Stimulated activated CD4-positive, alpha-beta T cell treated with anti-CD3 and anti-CD28 coated beads, Interleukin-2, amount 100 ng/mL, for 48 hours (primary cell): ENCODE measurements around the gene PRKCE.

ENCODE experiments used
- DNase-seq, 2 donors: peaks; one replicate each; pipeline ENCODE4 v3.0.0-alpha.2; 2020

Gene PRKCE

DNA sequence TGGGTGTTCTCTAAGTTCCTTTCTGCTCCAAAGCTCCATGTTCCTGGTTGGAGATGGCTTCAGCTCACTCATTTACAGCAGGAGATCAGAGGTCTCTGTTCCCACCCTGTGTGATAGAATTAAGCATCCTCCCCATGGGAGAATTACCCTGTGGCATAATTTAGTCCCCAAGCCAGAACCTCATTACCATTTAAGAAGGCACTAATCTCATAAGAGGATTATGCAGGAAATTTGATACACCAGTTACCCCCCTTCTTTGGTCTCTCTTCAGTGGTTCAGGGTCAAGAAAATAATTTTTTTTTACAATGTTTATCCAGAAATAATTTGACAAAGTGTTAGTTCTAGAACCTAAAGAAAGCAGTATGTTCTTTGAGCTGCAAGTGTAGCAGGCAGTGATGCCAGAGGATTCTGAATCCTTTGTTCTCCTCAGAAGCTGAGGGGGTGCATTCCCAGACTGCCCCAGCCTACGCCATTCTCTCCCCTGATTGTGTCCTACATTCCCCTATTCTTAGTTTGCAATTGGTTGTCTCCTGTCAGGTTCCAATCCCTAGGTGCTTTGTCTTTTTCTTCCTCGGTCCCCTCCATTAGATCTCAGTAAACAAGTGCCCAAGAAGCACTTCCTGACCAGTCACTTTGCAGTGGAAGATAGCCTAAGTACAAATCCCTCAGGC, 163.6 kb downstream of the PRKCE start:
- no peak for DNase-seq

DNA sequence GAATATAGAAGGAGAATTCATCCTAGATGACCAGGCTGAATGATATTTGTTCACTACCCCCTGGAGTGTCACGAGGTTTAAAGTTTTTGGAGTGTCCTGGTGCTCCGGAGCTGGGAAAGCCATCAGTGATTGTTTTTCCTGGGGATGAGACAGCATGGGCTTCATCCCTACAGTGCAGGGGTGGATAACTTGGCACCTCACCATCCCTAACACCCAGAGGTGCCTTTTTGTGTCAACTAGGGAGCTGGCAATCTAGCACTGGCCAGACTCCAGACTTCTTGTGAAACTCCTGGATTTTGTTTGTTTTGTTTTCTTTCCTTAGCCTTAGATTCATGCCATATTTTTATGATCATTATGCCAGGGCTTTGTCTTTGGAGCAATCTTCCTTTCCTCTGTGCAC, 164.8 kb downstream of the PRKCE start:
- no peak for DNase-seq

DNA sequence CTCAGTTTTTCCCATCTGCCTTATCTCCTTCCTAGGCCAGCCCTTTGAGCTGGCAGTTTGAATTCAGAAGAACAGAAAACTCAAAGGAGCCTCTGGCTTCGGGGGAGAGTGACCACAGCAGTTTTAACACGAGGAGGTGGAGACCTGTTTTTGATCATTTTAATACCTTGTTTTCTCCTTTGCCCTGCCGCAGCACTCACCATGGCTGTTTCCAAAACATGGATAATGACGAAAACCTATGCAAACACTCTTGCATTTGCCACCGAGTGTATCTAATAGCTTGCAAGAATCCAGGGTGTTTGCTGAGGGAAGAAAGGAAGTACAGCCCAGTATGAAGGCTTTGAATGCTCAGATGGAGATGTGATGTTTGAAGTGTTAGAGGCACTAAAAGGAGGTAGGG, 167.1 kb downstream of the PRKCE start:
- no peak for DNase-seq

DNA sequence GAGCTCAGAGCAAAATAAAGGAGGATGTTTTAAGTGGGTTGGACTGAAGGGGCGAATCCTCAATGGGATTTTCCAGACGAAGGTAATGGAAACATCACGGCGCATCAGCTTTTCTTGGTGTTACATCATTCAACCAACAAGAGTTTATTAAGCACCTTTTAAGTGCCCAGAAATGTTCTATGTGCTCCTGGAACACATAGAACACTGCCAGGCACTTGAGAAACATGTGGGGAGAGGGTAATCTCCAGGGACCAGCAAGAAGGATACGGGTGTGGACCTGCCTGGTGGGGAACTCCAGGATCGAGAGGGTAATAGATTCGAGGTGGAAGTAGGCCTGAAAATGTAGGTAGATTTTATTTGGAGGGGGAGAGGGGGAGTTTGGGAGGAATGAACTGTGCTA, 168.6 kb downstream of the PRKCE start:
- no peak for DNase-seq

DNA sequence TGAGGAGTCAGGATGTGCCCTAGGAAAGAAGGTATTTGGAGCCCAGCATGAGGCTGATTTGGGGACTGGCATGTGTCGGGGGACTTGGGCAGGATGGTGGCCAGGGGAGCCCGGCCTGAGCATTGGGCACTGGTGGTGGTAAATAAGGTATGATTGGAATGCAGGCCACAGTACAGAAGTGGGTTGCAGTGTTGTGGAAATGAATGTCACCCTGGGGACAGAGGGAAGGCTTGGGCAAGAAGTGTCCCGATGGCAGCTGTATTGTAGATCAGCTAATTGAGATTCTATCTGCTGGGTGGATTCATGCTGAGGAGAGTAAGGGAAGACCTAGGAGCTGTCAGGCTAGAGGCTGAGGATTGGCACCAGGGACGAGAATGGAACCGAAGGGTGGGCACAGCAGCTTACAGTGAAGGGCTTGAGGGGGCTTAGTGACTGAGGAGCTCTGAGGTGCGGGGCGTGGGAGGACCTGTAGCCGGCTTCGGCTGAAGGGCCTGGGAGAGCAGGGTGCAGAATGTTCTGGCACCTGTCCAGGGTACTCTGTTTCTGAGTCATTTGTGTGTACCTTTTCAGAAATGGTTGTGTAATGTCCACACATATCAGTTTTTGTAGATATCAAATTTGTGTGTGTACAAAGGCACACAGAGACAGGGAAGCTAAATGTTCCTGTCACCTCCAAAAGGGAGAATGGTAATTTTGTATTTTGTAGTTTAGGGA, 170.2 kb downstream of the PRKCE start:
- DNase-seq = no peak

DNA sequence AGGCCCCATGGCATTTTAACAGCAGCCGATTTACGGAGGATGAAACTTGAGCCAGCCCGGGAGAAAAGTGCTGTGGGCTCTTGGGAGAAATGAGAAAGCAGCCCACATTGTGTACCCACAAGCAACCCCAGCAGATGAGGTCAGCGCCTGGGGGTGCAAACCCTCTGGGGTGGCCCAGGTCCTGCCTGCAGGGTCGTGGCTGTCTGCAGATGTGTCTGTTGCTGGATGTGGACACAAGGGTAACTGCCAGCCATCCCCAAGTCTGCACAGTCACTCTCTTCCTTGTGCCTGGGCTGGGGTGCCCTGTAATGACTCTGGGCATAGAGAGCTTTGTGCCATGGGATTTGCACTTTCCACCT, 170.8 kb downstream of the PRKCE start:
- DNase-seq = no peak

DNA sequence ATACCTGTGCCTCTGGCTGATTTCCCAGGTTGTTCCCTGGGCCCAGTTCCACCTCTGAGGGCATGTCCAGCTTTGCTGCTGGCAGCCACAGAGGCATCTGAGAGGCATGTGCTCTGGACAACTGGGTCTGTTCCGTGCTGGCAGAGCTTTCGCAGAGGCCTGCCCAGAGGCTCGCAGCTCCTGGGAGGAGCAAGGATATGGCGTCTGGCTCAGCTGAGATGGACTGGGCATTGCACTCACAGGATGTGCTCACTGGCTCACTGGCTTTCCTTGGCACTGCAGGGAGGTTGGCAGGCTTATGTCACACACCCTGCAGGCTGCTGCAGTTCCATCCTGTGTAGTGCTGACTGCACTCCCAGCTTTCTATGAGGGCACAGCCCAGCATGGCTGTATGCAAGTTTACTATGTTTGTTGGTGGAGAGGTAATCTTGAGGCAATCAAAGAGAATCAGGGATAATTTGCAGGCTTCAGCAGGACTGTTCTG, 172.3 kb downstream of the PRKCE start:
- no peak for DNase-seq

DNA sequence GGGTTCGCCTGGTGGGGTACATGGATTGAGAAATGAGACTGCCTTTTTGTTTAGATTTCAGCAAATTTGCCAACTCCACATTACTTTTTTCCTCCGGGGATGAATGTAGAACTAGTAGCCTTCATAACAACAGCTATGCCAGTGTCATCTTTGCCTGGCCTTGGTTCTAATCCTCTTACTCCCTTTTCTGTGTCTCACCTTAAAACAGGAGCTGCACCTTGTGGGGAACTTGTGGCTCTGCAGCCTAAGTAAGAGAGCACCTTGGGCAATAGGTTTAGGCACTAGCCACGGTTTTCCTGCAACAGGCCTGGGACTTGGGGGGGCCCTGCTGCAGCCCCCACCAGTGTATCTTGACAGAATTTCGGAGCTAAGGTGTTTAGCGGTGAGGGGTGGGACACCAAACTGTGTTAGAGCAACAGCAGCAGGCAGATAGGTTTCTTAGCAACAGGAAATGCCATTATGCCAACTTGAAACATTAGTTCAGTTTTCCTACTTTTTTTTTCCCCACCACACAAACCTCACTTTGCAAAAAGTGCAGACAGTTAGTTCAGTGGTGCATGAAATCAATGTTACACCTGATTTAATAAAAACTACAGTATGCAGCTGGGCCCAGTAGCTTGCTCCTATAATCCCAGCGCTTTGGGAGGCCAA, 173.7 kb downstream of the PRKCE start:
- DNase-seq = no peak

DNA sequence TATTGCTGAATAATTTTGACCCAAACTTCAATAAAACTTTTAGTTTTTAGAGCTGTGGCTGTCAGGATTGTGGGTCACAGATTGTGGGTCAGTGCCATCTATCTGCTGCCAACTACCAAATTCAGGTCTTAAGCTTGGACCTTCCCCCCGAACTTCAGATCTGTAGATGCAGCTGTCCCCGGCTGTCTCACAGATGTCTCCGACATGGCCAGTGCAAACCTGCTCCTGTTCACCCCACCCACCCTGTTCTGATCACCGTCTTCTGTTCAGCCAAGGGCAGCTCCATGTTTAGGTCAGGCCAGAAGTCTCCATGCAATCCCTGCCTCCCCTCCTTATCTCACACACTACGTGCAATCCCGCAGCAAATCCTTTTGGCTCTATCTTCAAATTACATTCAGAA, 175.0 kb downstream of the PRKCE start:
- DNase-seq = no peak

DNA sequence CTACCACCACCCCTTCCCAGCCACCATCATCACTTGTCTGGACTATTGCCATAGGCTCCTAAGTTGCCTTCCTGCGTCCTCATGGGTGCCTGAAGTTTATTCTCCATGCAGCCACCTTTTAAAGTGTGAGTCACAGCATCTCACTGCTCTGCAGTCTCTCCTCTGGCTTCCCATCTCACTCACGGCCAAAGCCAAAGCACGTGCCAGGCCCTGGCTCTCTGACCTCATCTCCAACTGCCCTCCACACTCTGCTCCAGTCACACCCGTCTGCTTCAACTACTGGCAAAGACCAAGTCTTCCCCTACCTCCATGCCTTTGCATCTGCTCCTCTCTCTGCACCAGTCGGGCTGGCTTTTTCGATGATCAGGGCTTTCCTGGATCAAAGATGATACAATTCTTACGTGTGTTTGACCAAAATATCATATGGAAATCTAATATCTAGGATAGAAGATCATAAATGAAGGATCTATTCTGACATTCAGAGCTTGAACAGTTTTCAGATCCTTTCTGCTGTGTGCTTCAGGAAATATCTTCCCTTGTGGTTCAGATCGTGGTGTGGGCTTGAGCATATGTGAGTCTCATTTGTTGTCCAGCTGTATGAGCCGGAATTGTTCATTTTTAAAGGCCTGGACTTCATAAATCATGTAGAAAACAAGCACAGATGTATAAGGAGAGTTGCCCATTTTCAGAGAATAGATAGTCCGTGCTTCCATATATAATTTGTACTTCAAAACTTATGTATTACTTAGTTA, 175.6 kb downstream of the PRKCE start:
- DNase-seq = no peak

DNA sequence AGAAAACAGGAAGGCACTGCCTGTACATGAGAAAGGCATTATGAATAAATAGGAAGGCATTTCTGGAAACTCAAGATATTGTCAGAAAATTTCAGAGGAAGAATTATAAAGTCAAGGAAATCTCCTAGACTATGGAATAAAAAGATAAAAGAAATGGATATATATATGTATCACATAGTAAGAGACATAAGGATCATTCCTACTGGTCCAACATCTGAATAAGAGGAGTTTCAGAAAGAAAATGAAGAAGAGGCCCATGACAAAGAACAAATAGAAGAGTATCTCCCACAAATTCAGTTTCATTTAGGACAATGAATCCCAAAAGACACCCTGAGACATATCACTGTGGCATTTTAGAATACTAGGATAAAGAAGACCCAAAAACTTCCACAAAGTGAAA, 178.8 kb downstream of the PRKCE start:
- DNase-seq = no peak

DNA sequence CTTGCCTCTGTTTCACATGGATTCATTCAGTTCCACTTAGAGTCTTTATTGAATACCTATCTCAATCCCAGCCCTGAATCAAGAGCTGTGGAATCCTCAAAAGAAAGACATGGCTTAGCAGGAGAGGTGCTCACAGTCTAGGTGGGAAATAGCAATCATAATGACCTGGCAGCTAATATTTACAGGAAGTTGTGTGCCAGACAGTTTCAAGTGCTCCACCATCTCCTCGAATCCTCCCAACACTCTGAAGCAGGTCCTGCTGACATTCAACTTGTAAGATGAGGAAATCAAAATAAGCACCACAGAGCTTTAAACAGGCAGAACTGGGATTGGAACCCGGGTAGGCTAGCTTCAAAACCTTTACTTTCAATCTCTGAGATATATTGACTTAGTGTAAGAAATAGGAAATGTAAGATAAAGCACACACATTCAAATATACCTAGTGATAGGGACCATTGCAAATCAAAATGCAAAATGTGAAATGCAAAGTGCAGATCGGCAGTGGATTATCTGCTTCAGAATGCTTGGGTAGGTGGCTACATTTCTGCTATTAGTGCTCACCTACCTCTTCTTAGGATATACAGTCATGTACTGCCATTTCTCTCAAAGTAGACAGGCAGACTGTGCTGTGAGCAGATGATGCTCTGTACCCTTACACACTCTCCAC, 182.0 kb downstream of the PRKCE start:
- DNase-seq = no peak

DNA sequence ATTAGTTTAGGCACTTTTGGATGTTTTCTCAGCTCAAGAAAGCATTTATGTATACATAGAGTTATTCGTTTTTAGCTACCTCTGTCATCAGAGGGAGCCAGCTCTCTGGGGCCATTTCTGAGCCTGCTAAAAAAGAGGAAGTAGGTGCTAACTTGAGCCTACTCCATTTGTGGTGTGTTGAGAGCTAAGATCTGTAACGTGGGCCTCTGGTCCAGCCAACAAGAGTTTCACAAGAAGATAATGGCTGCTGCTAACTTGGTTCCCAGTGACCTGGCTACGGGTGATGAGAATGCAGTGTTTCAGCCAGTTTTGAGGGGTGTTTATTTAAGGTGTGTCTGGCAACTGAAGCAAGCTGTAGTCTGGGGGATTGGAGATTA, 182.5 kb downstream of the PRKCE start:
- no peak for DNase-seq

DNA sequence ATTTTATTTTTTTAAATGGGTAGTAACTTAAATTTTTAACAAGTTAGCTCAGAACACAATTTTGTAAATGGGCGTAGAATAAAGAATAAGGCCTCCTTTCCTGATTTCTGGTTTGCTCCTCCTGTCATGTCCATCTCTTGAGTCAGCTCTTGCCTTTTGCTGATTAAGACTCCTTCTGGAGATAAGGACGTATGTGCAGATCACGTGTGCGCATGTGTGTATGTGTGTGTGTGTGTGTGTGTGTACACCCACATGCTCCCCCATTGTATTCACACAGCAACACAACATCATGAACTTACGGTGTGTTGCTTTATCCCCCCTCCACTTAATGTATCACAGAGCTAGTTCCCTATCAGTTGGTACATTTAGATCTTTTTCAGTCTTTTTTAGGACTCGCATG, 182.9 kb downstream of the PRKCE start:
- DNase-seq = no peak

DNA sequence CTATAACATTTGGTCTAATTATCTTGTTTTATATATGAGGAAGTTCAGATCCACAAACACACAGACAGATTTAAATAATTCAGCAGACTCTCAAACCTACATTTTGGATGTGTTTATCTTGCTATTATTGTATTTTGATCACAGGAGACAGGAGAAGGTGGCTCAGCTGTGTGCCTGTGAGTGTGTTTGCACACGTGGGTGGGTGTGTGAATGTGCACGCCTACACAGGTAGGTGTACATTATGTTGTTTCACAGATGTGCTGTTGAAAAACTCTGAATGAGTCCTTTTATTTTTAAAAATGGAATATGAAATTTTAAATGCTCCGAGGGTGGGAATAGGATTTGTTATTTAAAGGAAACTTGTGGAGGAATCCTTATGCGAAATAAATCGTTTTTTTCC, 183.4 kb downstream of the PRKCE start:
- DNase-seq = no peak

DNA sequence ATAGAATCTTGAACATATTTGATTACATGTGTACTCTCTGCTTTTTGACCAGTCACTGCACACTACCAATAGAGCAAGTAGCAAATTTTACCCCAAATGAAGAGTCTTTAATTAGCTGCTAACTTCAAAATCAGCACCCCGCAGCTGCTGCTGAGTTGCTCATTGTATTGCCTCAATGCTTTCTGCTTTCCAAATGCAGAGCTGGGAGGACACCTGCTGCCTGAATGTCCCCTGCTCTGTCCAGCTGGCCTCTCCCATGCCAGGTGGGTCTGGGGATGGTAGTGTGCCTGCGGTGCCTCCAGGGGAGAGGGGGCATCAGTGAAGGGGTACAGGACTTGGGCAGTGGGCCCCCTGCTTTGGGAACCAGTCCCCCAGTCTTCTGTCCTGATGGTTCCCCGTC, 184.8 kb downstream of the PRKCE start:
- no peak for DNase-seq

DNA sequence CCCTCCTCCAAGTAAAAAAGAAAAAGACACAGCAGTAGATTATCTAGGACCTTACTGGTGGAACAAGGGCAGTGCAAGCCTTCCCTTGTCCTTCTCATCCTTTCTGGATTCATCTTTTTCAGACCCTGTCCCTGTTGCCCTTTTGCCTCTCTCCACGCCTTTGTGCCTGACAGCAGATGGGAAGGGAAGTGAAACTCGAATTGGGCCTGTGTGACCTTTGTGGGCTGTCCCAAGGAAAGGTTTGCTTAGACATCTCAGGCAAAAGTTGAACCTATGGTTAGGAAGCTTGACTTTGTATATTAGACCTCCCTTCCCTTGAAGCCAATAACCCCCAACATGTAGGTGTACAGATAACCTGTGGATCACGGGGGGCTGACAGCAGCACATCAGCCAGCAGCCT, 185.3 kb downstream of the PRKCE start:
- DNase-seq = no peak

DNA sequence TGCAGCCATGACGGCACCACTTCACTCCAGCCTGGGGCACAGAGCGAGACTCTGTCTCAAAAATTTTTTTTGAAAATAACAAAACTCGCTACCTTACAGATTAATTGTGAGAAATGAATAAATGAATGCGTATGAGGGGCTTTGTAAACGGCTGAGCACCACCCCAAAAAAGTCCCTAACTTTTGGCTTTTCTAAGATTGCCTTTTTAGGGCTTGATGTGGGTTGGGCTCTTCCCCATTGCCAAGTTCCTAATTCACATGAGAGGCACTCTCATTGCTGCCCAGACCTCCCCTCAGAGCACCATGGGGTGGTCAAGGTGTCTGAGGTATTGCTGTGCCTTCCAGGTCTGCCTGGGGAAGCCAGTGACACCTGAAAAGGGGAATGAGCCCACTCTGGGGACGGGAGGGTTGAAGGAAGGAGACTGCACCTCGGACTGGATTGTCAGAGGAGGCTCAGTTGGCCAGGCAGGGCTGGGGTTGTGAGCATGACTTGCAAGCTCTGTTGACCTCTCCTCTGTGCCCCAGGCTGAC, 186.4 kb downstream of the PRKCE start:
- DNase-seq = no peak

DNA sequence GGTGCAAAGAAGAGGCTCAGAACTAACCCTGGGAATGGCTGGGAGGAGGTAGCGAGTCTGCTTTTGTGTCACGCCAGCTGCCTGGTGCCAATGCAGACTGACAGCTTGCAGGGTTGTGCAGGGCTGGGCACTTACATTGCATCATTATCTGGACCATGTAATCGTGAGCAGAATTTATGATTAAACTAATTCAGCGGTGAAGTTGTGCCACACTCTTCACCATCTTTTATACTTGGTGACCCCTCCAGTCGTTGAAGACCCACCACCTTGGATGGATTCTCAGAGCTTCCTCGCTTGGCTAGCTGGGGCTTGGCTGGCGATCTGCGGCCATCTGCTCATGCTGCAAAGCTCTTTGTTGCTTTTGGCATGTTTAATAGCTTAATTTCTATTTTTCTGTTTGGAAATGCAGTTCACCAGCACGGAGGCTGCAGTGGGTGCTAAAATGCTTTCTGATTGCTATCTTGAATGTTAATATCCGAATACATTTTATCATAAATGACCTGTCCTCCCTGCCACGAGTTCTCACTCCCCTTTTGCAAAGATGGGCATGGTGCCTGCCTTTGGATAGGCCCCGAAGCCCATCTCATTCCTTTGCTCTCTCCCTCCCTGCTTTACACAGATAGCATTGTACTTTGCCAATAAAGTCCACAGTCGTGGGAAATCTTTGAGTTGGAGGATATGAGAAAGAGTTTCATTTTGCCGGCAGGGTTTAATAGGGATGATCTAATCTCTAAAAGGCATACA, 188.2 kb downstream of the PRKCE start:
- DNase-seq = no peak

DNA sequence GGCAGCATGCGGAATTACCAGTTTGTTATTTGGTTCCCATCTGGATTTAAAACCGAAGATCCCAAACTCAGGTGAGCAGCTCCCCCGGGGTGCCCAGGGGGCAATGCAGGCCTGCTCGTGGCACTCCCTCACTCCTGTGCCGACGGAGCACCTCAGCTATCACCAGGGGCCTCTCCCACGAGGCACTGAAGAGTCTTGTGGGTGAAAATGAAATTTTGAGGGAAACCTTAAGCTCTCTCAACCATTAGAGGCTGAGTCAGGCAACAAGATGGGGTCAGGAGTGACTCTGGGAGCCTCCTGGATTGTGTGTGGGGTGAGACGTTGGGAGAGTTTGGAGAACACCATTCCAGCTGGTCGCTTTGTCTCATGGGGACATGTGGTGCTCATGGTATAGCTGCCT, 189.0 kb downstream of the PRKCE start:
- no peak for DNase-seq

DNA sequence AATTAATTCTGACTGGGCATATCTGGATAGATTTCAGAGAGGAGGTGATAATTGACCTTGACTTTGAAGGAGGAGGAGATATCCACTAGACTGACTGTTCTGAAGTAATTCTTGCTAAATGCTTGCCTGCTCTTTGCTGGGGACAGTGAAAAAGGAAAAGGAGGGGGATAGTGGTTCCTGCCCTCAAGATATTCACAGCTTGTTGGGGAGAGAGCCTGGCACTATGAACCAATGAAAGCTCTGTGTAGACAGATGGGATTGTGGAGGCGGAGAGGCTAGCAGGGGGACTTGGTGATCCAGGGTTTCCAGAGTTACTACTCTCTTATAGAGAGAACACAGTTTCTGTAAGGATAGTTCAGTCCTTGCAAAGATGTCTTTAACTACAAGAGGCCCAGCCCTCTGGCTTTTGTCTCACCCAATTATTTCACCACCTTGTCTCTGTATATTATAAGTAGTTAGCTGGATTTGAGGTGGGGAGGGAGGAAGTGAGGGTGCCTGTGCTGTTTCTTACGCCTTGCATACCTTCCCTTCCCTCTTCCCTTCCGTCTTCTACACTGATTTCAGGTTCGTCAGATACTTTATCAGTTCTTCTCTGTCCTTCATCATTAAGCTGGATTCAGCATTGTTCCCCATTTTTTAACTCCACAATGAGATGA, 190.4 kb downstream of the PRKCE start:
- DNase-seq = no peak

DNA sequence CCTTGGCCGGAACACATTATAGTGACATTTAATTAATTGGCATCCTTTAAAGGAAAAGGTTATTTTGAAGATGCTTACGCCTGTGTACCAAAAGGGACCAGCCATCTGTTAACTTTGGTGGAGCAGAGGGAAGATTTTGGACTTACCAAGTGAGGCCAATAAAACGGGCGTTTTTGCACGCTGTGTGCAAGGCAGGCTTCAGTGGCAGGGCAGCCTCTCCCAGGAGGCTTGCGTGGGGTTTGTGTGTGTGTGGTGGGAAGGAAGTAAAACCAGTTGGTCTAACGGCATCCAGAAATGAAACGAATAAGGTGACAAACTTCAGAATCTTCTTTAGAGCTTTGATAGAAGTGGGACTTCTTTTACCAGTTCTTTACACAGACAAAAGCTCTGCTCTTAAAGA, 191.7 kb downstream of the PRKCE start:
- DNase-seq = no peak
